GM12801 (cell line): Measurements from ENCODE around the gene PPIB.

ENCODE experiments used
- CTCF ChIP-seq: IDR thresholded peaks from one replicate; pipeline ENCODE4 v1.5.1; 2011; ENCODE audit warnings: control low read depth; ENCODE audit not compliant: insufficient read length; ENCODE audit errors: extremely low read depth

PPIB gene

GRCh38 chr15:64162869-64163658 lies at the start of gene PPIB:
Gene PPIB, minus strand, starts transcription at chr15:64163022. Its CDS starts 36 bp downstream, at chr15:64162986.
- no peak for TF ChIP-seq CTCF

GRCh38 chr15:64211696-64212095 lies 48.9 kb upstream of the PPIB start:
- TF ChIP-seq CTCF: no peak

GRCh38 chr15:64210371-64210770 lies 47.5 kb upstream of the PPIB start:
- no peak for TF ChIP-seq CTCF

GRCh38 chr15:64209680-64210334 lies 47.0 kb upstream of the PPIB start:
- TF ChIP-seq CTCF: no peak

GRCh38 chr15:64205202-64205601 lies 42.4 kb upstream of the PPIB start:
- TF ChIP-seq CTCF: no peak

- TF ChIP-seq CTCF: no peak
These were observed 34.6 kb upstream of the PPIB start for GRCh38 chr15:64197425-64197824.

- no peak for TF ChIP-seq CTCF
These were observed 31.1 kb upstream of the PPIB start for GRCh38 chr15:64193971-64194370.
